Tibial artery (tissue), 4 donors: ENCODE data around the gene MRPL32.

ENCODE experiments used
- DNase-seq, 2 donors: peaks; one replicate each; pipeline ENCODE4 v3.0.0-alpha.2; 2019
- H3K27ac ChIP-seq, 2 donors: fragments of 200-600 bp; sonication (generic) in 1 of 2; 1 replicate in 1 of 2; 2 replicates in 1 of 2; pipeline ENCODE4 v1.5.1; 2018 to 2019; ENCODE audit warnings: mild to moderate bottlenecking in 1 of 2
- H3K27me3 ChIP-seq, 2 donors: fragments of 200-600 bp; sonication (generic) in 1 of 2; one replicate each; pipeline versions ENCODE4 v1.5.1 to v1.6.0; 2016 to 2019
- H3K36me3 ChIP-seq, 3 donors: fragments of 200-600 bp; sonication (generic) in 2 of 3; one replicate each; pipeline ENCODE4 v1.5.1; 2016 to 2019; ENCODE audit warnings: mild to moderate bottlenecking in 2 of 3
- H3K4me1 ChIP-seq, 4 donors: fragments of 200-600 bp; sonication (generic) in 2 of 4; 1 replicate in 3 of 4; 2 replicates in 1 of 4; pipeline ENCODE4 v1.5.1; 2016 to 2019
- H3K4me3 ChIP-seq, 2 donors: fragments of 200-600 bp; sonication (generic) in 1 of 2; 1 replicate in 1 of 2; 2 replicates in 1 of 2; pipeline ENCODE4 v1.5.1; 2018 to 2019; ENCODE audit warnings: mild to moderate bottlenecking in 2 of 2
- H3K9me3 ChIP-seq, 3 donors: fragments of 200-600 bp; sonication (generic) in 1 of 3; one replicate each; pipeline ENCODE4 v1.5.1; 2016 to 2019
- CTCF ChIP-seq, 2 experiments: fragments of 200-600 bp in 1 of 2; fragments of 450-650 bp in 1 of 2; IDR thresholded peaks; one replicate each; pipeline ENCODE4 v1.5.1; 2017 to 2019; ENCODE audit warnings: antibody characterized with exemption in 2 of 2, mild to moderate bottlenecking in 1 of 2, moderate library complexity in 1 of 2
- intact Hi-C: fragments of 100-400 bp; cut with DNase I; formaldehyde crosslinking; loops from one replicate; pipeline ENCODE4 v1.15.0; 2023; ENCODE audit warnings: low total_unique reads

The MRPL32 gene

GRCh38 chr7:42946627-42946950 is 14.4 kb downstream of the MRPL32 start:
- no peak overlapping the region for H3K4me3 ChIP-seq
- H3K9me3 ChIP-seq: no peaks in the 10 kb centered on the region
- H3K4me1 ChIP-seq: peaks cover 0 to 13% (median 2%) of the 10 kb centered on the region in 4 donors
- H3K36me3 ChIP-seq: no peaks in the 10 kb centered on the region
- no peak for DNase-seq
- intact Hi-C loops: loop anchor here (10.0 kb wide), 1 partner anchor 318 kb away; no protein-coding TSS in a partner anchor
- no peaks in the 10 kb centered on the region for H3K27me3 ChIP-seq
- H3K27ac ChIP-seq: no peak overlapping the region
- no peak for TF ChIP-seq CTCF (IDR thresholded peaks at IDR 0.05)

GRCh38 chr7:42947521-42947920 is 15.3 kb downstream of the MRPL32 start:
- Histone ChIP-seq H3K36me3 (no peaks in the 10 kb centered on the region), H3K4me3 (no peak overlapping the region), H3K27me3 (no peaks in the 10 kb centered on the region), H3K9me3 (no peaks in the 10 kb centered on the region), H3K27ac (no peak overlapping the region), H3K4me1 (peaks cover 0 to 13% (median 2%) of the 10 kb centered on the region in 4 donors)
- DNase-seq: no peak
- TF ChIP-seq CTCF (IDR thresholded peaks at IDR 0.05): no peak
- intact Hi-C loops: loop anchor here (10.0 kb wide), 1 partner anchor 317 kb away; no protein-coding TSS in a partner anchor

GRCh38 chr7:42950417-42950816 is 18.2 kb downstream of the MRPL32 start:
- Histone ChIP-seq H3K4me1 (peaks cover 0 to 9% (median 2%) of the 10 kb centered on the region in 4 donors), H3K36me3 (no peaks in the 10 kb centered on the region), H3K9me3 (no peaks in the 10 kb centered on the region), H3K4me3 (no peak overlapping the region), H3K27ac (no peak overlapping the region), H3K27me3 (no peaks in the 10 kb centered on the region)
- TF ChIP-seq CTCF (IDR thresholded peaks at IDR 0.05): no peak
- intact Hi-C loops: no loop called here
- no peak for DNase-seq

- no peaks in the 10 kb centered on the region for H3K4me1 ChIP-seq
- intact Hi-C loops: no loop called here
- no peak for DNase-seq
- H3K27me3 ChIP-seq: no peaks in the 10 kb centered on the region
- no peaks in the 10 kb centered on the region for H3K36me3 ChIP-seq
- no peaks in the 10 kb centered on the region for H3K9me3 ChIP-seq
- no peak overlapping the region for H3K27ac ChIP-seq
- no peak for TF ChIP-seq CTCF (IDR thresholded peaks at IDR 0.05)
- H3K4me3 ChIP-seq: no peak overlapping the region
Observed at GRCh38 chr7:42952328-42952727, 20.2 kb downstream of the MRPL32 start.

- no peak for DNase-seq
- Histone ChIP-seq H3K4me1 (no peaks in the 10 kb centered on the region), H3K27me3 (no peaks in the 10 kb centered on the region), H3K36me3 (no peaks in the 10 kb centered on the region), H3K27ac (no peak overlapping the region), H3K4me3 (no peak overlapping the region), H3K9me3 (no peaks in the 10 kb centered on the region)
- intact Hi-C loops: no loop called here
- TF ChIP-seq CTCF (IDR thresholded peaks at IDR 0.05): no peak
Observed at GRCh38 chr7:42953994-42954393, 21.8 kb downstream of the MRPL32 start.

- Histone ChIP-seq H3K4me1 (no peaks in the 10 kb centered on the region), H3K27ac (no peak overlapping the region), H3K36me3 (no peaks in the 10 kb centered on the region), H3K27me3 (no peaks in the 10 kb centered on the region), H3K9me3 (no peaks in the 10 kb centered on the region), H3K4me3 (no peak overlapping the region)
- DNase-seq: no peak
- intact Hi-C loops: no loop called here
- TF ChIP-seq CTCF (IDR thresholded peaks at IDR 0.05): no peak
Observed at GRCh38 chr7:42956062-42956461, 23.9 kb downstream of the MRPL32 start.
